GM23338 (cell line): Measurements from ENCODE around the gene ELMO2. TPM values are rescaled to one million over a fixed set of nuclear protein-coding genes. Genes with fewer than 3 reads are reported as not detected.

Experiments used
- ATAC-seq: fragments of 200-7000 bp; cut with Tn5 transposase; 3 replicates; pipeline ENCODE4 v1.9.1; 2020
- DNase-seq: peaks from one replicate; pipeline ENCODE4 v3.0.0-alpha.2; 2015; ENCODE audit warnings: low spot score
- H2AFZ ChIP-seq: fragments of 200-600 bp; sonication (generic); 2 replicates; pipeline ENCODE4 v1.8.0; 2016; ENCODE audit warnings: antibody characterized with exemption, mild to moderate bottlenecking, moderate library complexity
- H3F3A ChIP-seq: fragments of 200-600 bp; sonication (generic); replicated peaks from 2 replicates; pipeline ENCODE4 v1.8.0; 2017; ENCODE audit warnings: antibody characterized with exemption, mixed run types, low read depth
- H3K27ac ChIP-seq: fragments of 200-600 bp; sonication (generic); 2 replicates; pipeline ENCODE4 v1.6.1; 2016; ENCODE audit warnings: low read depth
- H3K27me3 ChIP-seq: fragments of 200-600 bp; sonication (generic); 2 replicates; pipeline ENCODE4 v1.8.0; 2016; ENCODE audit warnings: mild to moderate bottlenecking, mixed run types, moderate library complexity; ENCODE audit not compliant: insufficient read depth
- H3K36me3 ChIP-seq: fragments of 200-600 bp; sonication (generic); 2 replicates; pipeline ENCODE4 v1.8.0; 2016; ENCODE audit warnings: mild to moderate bottlenecking; ENCODE audit not compliant: insufficient read depth
- H3K4me1 ChIP-seq: fragments of 200-600 bp; sonication (generic); 2 replicates; pipeline ENCODE4 v1.8.0; 2016; ENCODE audit warnings: mild to moderate bottlenecking, moderate library complexity; ENCODE audit not compliant: insufficient read depth
- H3K4me2 ChIP-seq: fragments of 200-600 bp; sonication (generic); 2 replicates; pipeline ENCODE4 v1.7.1; 2017; ENCODE audit warnings: mixed run types
- H3K4me3 ChIP-seq: fragments of 200-600 bp; sonication (generic); 2 replicates; pipeline ENCODE4 v1.6.1; 2016; ENCODE audit warnings: mixed run types
- H3K79me2 ChIP-seq: fragments of 200-600 bp; sonication (generic); replicated peaks from 2 replicates; pipeline ENCODE4 v1.8.0; 2017; ENCODE audit warnings: mild to moderate bottlenecking; ENCODE audit not compliant: insufficient read depth
- H3K9me2 ChIP-seq: fragments of 200-600 bp; sonication (generic); 2 replicates; pipeline ENCODE4 v1.8.0; 2017; ENCODE audit not compliant: insufficient read depth
- H4K20me1 ChIP-seq: fragments of 200-600 bp; sonication (generic); replicated peaks from 2 replicates; pipeline ENCODE4 v1.8.0; 2017; ENCODE audit warnings: mild to moderate bottlenecking; ENCODE audit not compliant: insufficient read depth
- H3K27ac Mint-ChIP-seq: 2 replicates; pipeline ENCODE4 v1.8.0; 2020; ENCODE audit warnings: inconsistent platforms, mild to moderate bottlenecking, moderate library complexity, mixed read lengths
- H3K27me3 Mint-ChIP-seq: 3 replicates; pipeline ENCODE4 v1.8.0; 2022; ENCODE audit warnings: low read depth, mild to moderate bottlenecking, moderate library complexity, mixed read lengths, inconsistent platforms; ENCODE audit not compliant: insufficient read depth, poor library complexity
- H3K36me3 Mint-ChIP-seq: 3 replicates; pipeline ENCODE4 v1.8.0; 2021; ENCODE audit warnings: low read depth, mild to moderate bottlenecking, inconsistent platforms, moderate library complexity, mixed read lengths
- H3K4me1 Mint-ChIP-seq: 3 replicates; pipeline ENCODE4 v1.8.0; 2020; ENCODE audit warnings: mild to moderate bottlenecking, inconsistent platforms, mixed read lengths
- H3K4me3 Mint-ChIP-seq: 3 replicates; pipeline ENCODE4 v1.8.0; 2021; ENCODE audit warnings: moderate library complexity, mild to moderate bottlenecking, inconsistent platforms, mixed read lengths
- H3K9me3 Mint-ChIP-seq: 3 replicates; pipeline ENCODE4 v1.8.0; 2020; ENCODE audit warnings: moderate library complexity, mild to moderate bottlenecking, inconsistent platforms, mixed read lengths
- NANOG ChIP-seq: IDR thresholded peaks from 2 replicates; pipeline ENCODE4 v1.6.1; 2016; ENCODE audit warnings: antibody characterized with exemption, borderline replicate concordance
- POLR2AphosphoS5 ChIP-seq: IDR thresholded peaks from 2 replicates; pipeline ENCODE4 v1.6.1; 2016; ENCODE audit warnings: antibody characterized with exemption, low read depth
- STAT1 ChIP-seq: IDR thresholded peaks from one replicate; pipeline ENCODE4 v1.6.1; 2016; ENCODE audit warnings: antibody characterized with exemption; ENCODE audit not compliant: unreplicated experiment
- ZNF331 ChIP-seq: fragments of 250-450 bp; sonication (Bioruptor Pico); IDR thresholded peaks from 2 replicates; pipeline ENCODE4 v1.5.0; 2020; ENCODE audit warnings: low read depth, mild to moderate bottlenecking, moderate library complexity
- polyA plus RNA-seq: library from polyadenylated mRNA; unstranded; fragments of >200 nt; fragmentation: Nextera tagmentation; extraction: Ambion mirVana; gene quantifications from 2 replicates; pipeline ENCODE4 v1.2.1, GENCODE V29; 2016
- total RNA-seq: library from RNA; depleted of rRNA; stranded (reverse); fragments of >200 nt; shearing (Covaris generic); gene quantifications from 2 replicates; pipeline ENCODE4 v1.2.3, GENCODE V29; 2014
- TF ChIP-seq, protein P1 (sequence below): fragments of 250-450 bp; sonication (Bioruptor Pico); IDR thresholded peaks from 2 replicates; pipeline ENCODE4 v1.5.0; 2020; ENCODE audit warnings: mild to moderate bottlenecking, moderate library complexity
- TF ChIP-seq, protein P2 (sequence below), 2 experiments: fragments of 200-600 bp in 1 of 2; sonication (generic) in 1 of 2; conservative IDR thresholded peaks; 2 replicates each; pipeline versions ENCODE4 v1.5.1 to v1.6.1; 2016 to 2017; ENCODE audit warnings: antibody characterized with exemption in 2 of 2, low read depth in 2 of 2, mild to moderate bottlenecking in 2 of 2, moderate library complexity in 1 of 2
- TF ChIP-seq, protein P3 (sequence below): IDR thresholded peaks from one replicate; pipeline ENCODE4 v1.6.1; 2018; ENCODE audit warnings: antibody characterized with exemption; ENCODE audit not compliant: unreplicated experiment

ELMO2 gene
- total and polyA plus RNA-seq, 2 experiments from 2014 or later = 15.1 to 44.1 TPM

DNA sequence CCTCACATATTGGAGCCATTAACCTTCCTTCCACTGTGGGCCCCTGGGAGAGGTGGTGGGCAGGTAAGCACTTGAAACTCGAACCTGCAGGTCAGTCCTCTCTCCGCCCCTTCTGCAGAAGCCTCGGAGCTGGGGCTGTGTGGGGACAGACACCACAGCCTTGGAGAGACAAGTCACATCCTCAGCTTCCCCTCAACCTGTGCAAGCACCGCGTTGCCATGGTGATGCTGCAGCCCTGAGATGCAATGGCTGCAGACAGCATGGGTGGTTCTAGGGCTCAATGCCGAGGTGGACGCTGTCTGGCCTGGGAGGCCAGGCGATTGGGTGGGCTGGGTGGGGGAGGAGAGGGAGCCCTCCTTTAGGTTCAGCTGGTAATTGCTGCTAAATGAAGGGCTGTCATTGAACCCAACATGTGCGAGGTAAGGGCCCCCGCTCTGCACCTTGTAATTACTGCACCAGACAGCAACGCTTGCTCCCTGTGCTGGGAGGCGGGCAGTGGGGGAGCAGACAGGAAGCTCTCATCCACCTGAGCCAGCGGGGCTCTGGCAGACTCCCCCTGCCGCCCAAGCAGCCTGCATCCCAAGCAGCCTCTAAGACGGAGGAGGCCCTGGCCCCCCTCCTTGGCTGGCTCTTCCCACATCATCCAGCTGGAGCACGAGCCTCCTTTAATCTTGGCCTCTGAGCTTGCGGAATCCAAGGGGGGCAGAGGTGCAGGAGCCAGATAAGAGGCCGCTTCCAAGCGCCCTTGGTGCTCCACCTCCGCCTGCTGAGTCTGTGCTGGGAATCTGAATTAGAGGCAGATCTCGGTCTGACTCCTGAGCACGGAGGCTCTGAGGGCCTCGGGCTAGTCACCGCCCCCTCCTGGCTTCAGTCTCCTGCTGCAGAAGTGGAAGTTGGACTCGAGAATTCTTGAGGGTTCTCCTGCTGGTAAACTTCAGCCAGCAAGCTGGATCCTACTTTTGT lies 58.3 kb downstream of the ELMO2 start (continued):
- TF ChIP-seq, protein P1, sequence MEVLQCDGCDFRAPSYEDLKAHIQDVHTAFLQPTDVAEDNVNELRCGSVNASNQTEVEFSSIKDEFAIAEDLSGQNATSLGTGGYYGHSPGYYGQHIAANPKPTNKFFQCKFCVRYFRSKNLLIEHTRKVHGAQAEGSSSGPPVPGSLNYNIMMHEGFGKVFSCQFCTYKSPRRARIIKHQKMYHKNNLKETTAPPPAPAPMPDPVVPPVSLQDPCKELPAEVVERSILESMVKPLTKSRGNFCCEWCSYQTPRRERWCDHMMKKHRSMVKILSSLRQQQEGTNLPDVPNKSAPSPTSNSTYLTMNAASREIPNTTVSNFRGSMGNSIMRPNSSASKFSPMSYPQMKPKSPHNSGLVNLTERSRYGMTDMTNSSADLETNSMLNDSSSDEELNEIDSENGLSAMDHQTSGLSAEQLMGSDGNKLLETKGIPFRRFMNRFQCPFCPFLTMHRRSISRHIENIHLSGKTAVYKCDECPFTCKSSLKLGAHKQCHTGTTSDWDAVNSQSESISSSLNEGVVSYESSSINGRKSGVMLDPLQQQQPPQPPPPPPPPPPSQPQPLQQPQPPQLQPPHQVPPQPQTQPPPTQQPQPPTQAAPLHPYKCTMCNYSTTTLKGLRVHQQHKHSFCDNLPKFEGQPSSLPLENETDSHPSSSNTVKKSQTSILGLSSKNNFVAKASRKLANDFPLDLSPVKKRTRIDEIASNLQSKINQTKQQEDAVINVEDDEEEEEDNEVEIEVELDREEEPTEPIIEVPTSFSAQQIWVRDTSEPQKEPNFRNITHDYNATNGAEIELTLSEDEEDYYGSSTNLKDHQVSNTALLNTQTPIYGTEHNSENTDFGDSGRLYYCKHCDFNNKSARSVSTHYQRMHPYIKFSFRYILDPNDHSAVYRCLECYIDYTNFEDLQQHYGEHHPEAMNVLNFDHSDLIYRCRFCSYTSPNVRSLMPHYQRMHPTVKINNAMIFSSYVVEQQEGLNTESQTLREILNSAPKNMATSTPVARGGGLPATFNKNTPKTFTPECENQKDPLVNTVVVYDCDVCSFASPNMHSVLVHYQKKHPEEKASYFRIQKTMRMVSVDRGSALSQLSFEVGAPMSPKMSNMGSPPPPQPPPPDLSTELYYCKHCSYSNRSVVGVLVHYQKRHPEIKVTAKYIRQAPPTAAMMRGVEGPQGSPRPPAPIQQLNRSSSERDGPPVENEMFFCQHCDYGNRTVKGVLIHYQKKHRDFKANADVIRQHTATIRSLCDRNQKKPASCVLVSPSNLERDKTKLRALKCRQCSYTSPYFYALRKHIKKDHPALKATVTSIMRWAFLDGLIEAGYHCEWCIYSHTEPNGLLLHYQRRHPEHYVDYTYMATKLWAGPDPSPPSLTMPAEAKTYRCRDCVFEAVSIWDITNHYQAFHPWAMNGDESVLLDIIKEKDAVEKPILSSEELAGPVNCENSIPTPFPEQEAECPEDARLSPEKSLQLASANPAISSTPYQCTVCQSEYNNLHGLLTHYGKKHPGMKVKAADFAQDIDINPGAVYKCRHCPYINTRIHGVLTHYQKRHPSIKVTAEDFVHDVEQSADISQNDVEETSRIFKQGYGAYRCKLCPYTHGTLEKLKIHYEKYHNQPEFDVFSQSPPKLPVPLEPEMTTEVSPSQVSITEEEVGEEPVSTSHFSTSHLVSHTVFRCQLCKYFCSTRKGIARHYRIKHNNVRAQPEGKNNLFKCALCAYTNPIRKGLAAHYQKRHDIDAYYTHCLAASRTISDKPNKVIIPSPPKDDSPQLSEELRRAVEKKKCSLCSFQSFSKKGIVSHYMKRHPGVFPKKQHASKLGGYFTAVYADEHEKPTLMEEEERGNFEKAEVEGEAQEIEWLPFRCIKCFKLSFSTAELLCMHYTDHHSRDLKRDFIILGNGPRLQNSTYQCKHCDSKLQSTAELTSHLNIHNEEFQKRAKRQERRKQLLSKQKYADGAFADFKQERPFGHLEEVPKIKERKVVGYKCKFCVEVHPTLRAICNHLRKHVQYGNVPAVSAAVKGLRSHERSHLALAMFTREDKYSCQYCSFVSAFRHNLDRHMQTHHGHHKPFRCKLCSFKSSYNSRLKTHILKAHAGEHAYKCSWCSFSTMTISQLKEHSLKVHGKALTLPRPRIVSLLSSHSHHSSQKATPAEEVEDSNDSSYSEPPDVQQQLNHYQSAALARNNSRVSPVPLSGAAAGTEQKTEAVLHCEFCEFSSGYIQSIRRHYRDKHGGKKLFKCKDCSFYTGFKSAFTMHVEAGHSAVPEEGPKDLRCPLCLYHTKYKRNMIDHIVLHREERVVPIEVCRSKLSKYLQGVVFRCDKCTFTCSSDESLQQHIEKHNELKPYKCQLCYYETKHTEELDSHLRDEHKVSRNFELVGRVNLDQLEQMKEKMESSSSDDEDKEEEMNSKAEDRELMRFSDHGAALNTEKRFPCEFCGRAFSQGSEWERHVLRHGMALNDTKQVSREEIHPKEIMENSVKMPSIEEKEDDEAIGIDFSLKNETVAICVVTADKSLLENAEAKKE = no peak

DNA sequence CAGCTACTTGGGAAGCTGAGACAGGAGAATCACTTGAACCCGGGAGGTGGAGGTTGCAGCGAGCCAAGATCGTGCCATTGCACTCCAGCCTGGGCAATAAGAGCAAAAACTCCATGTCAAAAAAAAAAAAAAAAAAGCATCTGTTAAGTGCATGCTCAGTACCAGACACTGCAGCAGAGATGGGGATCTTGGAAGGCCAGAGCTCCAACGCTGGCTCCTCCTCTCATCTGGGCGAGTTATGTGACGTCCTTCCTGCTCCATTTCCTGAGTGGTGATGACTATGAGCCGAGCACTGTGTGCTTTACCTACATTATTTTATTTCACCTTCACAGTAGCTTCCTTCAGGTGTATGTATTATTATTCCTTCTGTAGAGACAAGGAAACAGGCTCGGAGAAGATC lies 59.6 kb downstream of the ELMO2 start:
- no peaks in the 10 kb centered on the region for H3K36me3 ChIP-seq
- no peak for TF ChIP-seq STAT1
- no peak for TF ChIP-seq POLR2AphosphoS5
- TF ChIP-seq, protein P2, sequence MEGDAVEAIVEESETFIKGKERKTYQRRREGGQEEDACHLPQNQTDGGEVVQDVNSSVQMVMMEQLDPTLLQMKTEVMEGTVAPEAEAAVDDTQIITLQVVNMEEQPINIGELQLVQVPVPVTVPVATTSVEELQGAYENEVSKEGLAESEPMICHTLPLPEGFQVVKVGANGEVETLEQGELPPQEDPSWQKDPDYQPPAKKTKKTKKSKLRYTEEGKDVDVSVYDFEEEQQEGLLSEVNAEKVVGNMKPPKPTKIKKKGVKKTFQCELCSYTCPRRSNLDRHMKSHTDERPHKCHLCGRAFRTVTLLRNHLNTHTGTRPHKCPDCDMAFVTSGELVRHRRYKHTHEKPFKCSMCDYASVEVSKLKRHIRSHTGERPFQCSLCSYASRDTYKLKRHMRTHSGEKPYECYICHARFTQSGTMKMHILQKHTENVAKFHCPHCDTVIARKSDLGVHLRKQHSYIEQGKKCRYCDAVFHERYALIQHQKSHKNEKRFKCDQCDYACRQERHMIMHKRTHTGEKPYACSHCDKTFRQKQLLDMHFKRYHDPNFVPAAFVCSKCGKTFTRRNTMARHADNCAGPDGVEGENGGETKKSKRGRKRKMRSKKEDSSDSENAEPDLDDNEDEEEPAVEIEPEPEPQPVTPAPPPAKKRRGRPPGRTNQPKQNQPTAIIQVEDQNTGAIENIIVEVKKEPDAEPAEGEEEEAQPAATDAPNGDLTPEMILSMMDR (conservative IDR thresholded peaks at IDR 0.05; ENCODE audit: low read depth in 2 of 2) = no peak
- TF ChIP-seq, protein P3, sequence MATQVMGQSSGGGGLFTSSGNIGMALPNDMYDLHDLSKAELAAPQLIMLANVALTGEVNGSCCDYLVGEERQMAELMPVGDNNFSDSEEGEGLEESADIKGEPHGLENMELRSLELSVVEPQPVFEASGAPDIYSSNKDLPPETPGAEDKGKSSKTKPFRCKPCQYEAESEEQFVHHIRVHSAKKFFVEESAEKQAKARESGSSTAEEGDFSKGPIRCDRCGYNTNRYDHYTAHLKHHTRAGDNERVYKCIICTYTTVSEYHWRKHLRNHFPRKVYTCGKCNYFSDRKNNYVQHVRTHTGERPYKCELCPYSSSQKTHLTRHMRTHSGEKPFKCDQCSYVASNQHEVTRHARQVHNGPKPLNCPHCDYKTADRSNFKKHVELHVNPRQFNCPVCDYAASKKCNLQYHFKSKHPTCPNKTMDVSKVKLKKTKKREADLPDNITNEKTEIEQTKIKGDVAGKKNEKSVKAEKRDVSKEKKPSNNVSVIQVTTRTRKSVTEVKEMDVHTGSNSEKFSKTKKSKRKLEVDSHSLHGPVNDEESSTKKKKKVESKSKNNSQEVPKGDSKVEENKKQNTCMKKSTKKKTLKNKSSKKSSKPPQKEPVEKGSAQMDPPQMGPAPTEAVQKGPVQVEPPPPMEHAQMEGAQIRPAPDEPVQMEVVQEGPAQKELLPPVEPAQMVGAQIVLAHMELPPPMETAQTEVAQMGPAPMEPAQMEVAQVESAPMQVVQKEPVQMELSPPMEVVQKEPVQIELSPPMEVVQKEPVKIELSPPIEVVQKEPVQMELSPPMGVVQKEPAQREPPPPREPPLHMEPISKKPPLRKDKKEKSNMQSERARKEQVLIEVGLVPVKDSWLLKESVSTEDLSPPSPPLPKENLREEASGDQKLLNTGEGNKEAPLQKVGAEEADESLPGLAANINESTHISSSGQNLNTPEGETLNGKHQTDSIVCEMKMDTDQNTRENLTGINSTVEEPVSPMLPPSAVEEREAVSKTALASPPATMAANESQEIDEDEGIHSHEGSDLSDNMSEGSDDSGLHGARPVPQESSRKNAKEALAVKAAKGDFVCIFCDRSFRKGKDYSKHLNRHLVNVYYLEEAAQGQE = no peak
- no peak for TF ChIP-seq ZNF331 (CRISPR knock-in tag)
- no peak for TF ChIP-seq NANOG

More for the DNA sequence above, 59.6 kb downstream of the ELMO2 start:
- DNase-seq (no peak), ATAC-seq (no peak)
- Histone ChIP-seq H3K4me3 (no peak overlapping the region), H3K4me1 (peaks cover 17% of the 10 kb centered on the region), H3K79me2 (no peaks in the 10 kb centered on the region), H2AFZ (no peak overlapping the region), H3F3A (0 out of 2 replicates have a peak, but pooled peaks cover 2% of the 10 kb centered on the region), H3K9me2 (no peaks in the 10 kb centered on the region), H3K4me2 (no peak overlapping the region), H4K20me1 (no peaks in the 10 kb centered on the region; the same call in 1 of the 2 replicates), H3K27ac (no peak overlapping the region), H3K27me3 (peaks cover 9% of the 10 kb centered on the region; the same call in 1 of the 2 replicates)
- Mint-ChIP-seq H3K27ac (no peak overlapping the region), H3K4me1 (peaks cover 53% of the 10 kb centered on the region), H3K36me3 (peaks cover 13% of the 10 kb centered on the region), H3K27me3 (peaks cover 28% of the 10 kb centered on the region), H3K9me3 (no peaks in the 10 kb centered on the region), H3K4me3 (no peak overlapping the region)
